IPS-15b (cell line): Measurements from ENCODE around the gene BSPH1.
"Not testable (repeated sequence)": the region's sequence is repeated elsewhere in the genome, so short reads cannot be mapped to it uniquely, and the experiment has no call there.

Source experiments
- H3K27me3 ChIP-seq: one replicate; pipeline ENCODE4 v1.6.1; 2013; ENCODE audit warnings: low read length; ENCODE audit not compliant: control insufficient read depth, insufficient read depth
- H3K36me3 ChIP-seq: one replicate; pipeline ENCODE4 v1.6.1; 2013; ENCODE audit warnings: low read length; ENCODE audit not compliant: control insufficient read depth, insufficient read depth
- H3K4me1 ChIP-seq: one replicate; pipeline ENCODE4 v1.6.1; 2013; ENCODE audit warnings: mild to moderate bottlenecking, low read length; ENCODE audit not compliant: control insufficient read depth, insufficient read depth
- H3K4me3 ChIP-seq: one replicate; pipeline ENCODE4 v1.5.1; 2013; ENCODE audit warnings: low read depth, low read length
- H3K9ac ChIP-seq: one replicate; pipeline ENCODE4 v1.6.1; 2013; ENCODE audit warnings: low read depth, mild to moderate bottlenecking, low read length
- H3K9me3 ChIP-seq: one replicate; pipeline ENCODE4 v1.6.1; 2013; ENCODE audit warnings: mild to moderate bottlenecking, low read length; ENCODE audit not compliant: control insufficient read depth, insufficient read depth

BSPH1 gene

GRCh38 chr19:48000846-48001245 is 8.9 kb upstream of the BSPH1 start:
- Histone ChIP-seq H3K27me3 (no peaks in the 10 kb centered on the region), H3K9me3 (no peaks in the 10 kb centered on the region), H3K36me3 (no peaks in the 10 kb centered on the region), H3K4me1 (no peaks in the 10 kb centered on the region), H3K9ac (no peak overlapping the region), H3K4me3 (no peak overlapping the region)

- Histone ChIP-seq H3K27me3 (no peaks in the 10 kb centered on the region), H3K9me3 (no peaks in the 10 kb centered on the region), H3K4me3 (no peak overlapping the region), H3K4me1 (no peaks in the 10 kb centered on the region), H3K9ac (no peak overlapping the region), H3K36me3 (no peaks in the 10 kb centered on the region)
These were observed 6.8 kb upstream of the BSPH1 start for GRCh38 chr19:47998800-47999199.

- H3K4me1 ChIP-seq: no peaks in the 10 kb centered on the region
These were observed 4.3 kb upstream of the BSPH1 start for GRCh38 chr19:47996230-47996727.

GRCh38 chr19:47994209-47994802 is 2.3 kb upstream of the BSPH1 start, which contains the start of gene ELSPBP1:
ELSPBP1 (plus strand) TSS chr19:47994632; CDS start chr19:48008668, 14,036 bp downstream.
- Histone ChIP-seq H3K4me3 (no peak within 1 kb of the TSS), H3K9ac (no peak within 1 kb of the TSS), H3K9me3 (no peaks in the 10 kb centered on the region), H3K4me1 (no peaks in the 10 kb centered on the region), H3K36me3 (no peaks in the 10 kb centered on the region), H3K27me3 (no peaks in the 10 kb centered on the region)

More at GRCh38 chr19:47996230-47996727, 4.3 kb upstream of the BSPH1 start:
- no peak overlapping the region for H3K4me3 ChIP-seq
- H3K9me3 ChIP-seq: no peaks in the 10 kb centered on the region
- H3K27me3 ChIP-seq: no peaks in the 10 kb centered on the region
- H3K36me3 ChIP-seq: no peaks in the 10 kb centered on the region
- no peak overlapping the region for H3K9ac ChIP-seq

GRCh38 chr19:47991191-47991808 is 670 bp downstream of the BSPH1 start:
- Histone ChIP-seq H3K27me3 (no peaks in the 10 kb centered on the region), H3K36me3 (no peaks in the 10 kb centered on the region), H3K9ac (no peak overlapping the region), H3K4me1 (no peaks in the 10 kb centered on the region), H3K9me3 (no peaks in the 10 kb centered on the region), H3K4me3 (no peak overlapping the region)

DNA sequence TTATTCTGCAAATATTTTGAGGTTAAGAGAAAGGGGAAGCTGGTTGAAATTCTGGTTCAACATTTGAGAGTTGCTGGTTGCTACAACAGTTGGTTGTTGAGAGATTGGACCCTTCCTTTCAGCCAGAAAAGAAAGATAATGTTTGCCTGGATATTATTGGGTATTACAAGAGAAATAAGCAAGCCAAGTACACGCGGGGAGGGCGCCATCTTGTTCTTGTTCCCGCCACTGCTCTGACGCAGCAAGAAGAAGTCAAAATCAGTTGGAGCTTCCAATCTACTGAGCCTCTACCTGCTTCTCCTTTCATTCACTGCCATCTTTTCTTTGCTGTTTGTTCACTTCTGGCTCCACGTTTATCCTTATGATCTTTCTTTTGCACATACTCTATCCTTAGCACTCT is 18.4 kb downstream of the BSPH1 start:
- Histone ChIP-seq H3K36me3 (no peaks in the 10 kb centered on the region), H3K4me3 (no peak overlapping the region), H3K9ac (no peak overlapping the region), H3K9me3 (no peaks in the 10 kb centered on the region), H3K4me1 (no peaks in the 10 kb centered on the region), H3K27me3 (no peaks in the 10 kb centered on the region)

- not testable (repeated sequence) for H3K9me3 ChIP-seq, H3K27me3 ChIP-seq, H3K9ac ChIP-seq, H3K4me1 ChIP-seq, H3K36me3 ChIP-seq, H3K4me3 ChIP-seq
These were observed 36.0 kb downstream of the BSPH1 start for GRCh38 chr19:47955936-47956335.

DNA sequence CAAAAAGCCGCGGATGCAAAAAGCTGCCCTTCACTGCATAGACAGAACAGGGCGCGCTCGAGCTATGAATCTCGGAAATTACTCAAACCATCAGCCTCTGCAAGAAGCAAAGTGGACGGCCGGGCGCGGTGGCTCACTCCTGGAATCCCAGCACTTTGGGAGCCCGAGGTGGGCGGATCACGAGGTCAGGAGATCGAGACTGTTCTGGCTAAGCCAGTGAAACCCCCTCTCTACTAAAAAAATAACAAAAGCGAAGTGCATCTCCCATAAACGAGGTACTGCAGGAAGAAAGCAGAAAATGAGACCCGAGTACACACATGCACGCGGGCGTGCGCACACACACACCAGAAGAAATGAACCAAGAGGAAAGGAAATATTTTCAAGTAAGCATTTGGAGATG is 39.8 kb downstream of the BSPH1 start:
- not testable (repeated sequence) for H3K36me3 ChIP-seq, H3K27me3 ChIP-seq, H3K9me3 ChIP-seq, H3K9ac ChIP-seq, H3K4me3 ChIP-seq, H3K4me1 ChIP-seq

- not testable (repeated sequence) for H3K27me3 ChIP-seq, H3K9me3 ChIP-seq, H3K36me3 ChIP-seq
These were observed 42.0 kb downstream of the BSPH1 start for GRCh38 chr19:47949852-47950521.

GRCh38 chr19:47928581-47928980 is 63.4 kb downstream of the BSPH1 start:
- not testable (repeated sequence) for H3K4me1 ChIP-seq, H3K27me3 ChIP-seq, H3K9me3 ChIP-seq, H3K9ac ChIP-seq, H3K36me3 ChIP-seq, H3K4me3 ChIP-seq

More at GRCh38 chr19:47949852-47950521, 42.0 kb downstream of the BSPH1 start:
- H3K4me1 ChIP-seq, H3K9ac ChIP-seq, H3K4me3 ChIP-seq: not testable (repeated sequence)

- H3K9ac ChIP-seq, H3K27me3 ChIP-seq, H3K9me3 ChIP-seq, H3K36me3 ChIP-seq, H3K4me1 ChIP-seq, H3K4me3 ChIP-seq: not testable (repeated sequence)
These were observed 71.9 kb downstream of the BSPH1 start for GRCh38 chr19:47920107-47920506.
